ENCODE measurements around the gene TAOK2. TPM values are rescaled to one million over a fixed set of nuclear protein-coding genes. Genes with fewer than 3 reads are reported as not detected.

The TAOK2 gene
- total and polyA plus RNA-seq, 2 of the 13 experiments (the other 11 are each of a cell fraction or from before 2014, with no cell fraction given): 17.4 to 43.2 TPM

DNA sequence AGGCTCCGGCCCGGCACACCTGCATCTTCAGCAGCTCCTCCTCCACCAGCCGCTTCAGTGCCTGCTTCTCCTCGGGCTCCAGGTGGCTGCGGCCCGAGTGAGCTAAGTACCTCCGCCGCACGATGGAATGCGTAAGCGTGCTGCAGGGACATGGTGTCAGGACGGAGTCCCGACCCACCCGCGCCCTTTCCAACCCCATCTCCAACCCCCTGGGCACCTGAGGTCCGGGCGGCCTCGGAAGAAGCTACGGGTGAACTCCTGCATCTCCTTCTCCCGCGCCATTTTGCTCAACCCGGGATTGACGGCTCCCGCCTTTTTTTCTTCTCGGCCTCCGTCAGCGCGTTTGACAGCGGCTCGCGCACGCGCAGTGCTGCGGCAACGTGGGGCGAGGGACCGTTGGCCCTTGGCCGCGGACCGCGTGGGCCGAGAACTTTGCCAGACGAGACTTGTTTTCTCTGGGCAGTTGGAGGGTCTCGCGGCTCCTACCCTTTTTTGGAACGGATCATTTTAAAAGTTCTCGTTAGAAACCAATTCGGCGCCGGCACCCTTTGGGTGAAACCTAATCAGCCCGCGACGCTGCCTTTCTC is 21.7 kb downstream of the TAOK2 start, which contains the start of gene HIRIP3 (continued):
- peak; percentile 63; the same call in 1 of the 2 replicates for TF ChIP-seq ZNF17 (CRISPR knock-in tag; IDR thresholded peaks at IDR 0.05)
- peak; percentile 85; the same call in 1 of the 2 replicates for TF ChIP-seq GPN1 (CRISPR knock-in tag; IDR thresholded peaks at IDR 0.05; ENCODE audit: borderline replicate concordance)
- TF ChIP-seq NCOA5 (CRISPR knock-in tag; IDR thresholded peaks at IDR 0.05): no peak
- TF ChIP-seq SRSF9 (IDR thresholded peaks at IDR 0.05; ENCODE audit: borderline replicate concordance, insufficient read depth, low read depth, low read length, poor library complexity, severe bottlenecking): no peak
- TF ChIP-seq, protein P1, sequence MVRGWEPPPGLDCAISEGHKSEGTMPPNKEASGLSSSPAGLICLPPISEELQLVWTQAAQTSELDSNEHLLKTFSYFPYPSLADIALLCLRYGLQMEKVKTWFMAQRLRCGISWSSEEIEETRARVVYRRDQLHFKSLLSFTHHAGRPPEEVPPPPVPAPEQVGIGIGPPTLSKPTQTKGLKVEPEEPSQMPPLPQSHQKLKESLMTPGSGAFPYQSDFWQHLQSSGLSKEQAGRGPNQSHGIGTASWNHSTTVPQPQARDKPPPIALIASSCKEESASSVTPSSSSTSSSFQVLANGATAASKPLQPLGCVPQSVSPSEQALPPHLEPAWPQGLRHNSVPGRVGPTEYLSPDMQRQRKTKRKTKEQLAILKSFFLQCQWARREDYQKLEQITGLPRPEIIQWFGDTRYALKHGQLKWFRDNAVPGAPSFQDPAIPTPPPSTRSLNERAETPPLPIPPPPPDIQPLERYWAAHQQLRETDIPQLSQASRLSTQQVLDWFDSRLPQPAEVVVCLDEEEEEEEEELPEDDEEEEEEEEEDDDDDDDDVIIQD (CRISPR knock-in tag; IDR thresholded peaks at IDR 0.05; ENCODE audit: low read depth): no peak; the same call in 1 of the 2 replicates
- no peak for TF ChIP-seq ZNF292 (CRISPR knock-in tag; IDR thresholded peaks at IDR 0.05; ENCODE audit: borderline replicate concordance, low read depth)
- no peak for TF ChIP-seq SMAD9 (CRISPR knock-in tag; IDR thresholded peaks at IDR 0.05)
- peak; percentile 58; the same call in 1 of the 2 replicates for TF ChIP-seq ZFP37 (CRISPR knock-in tag; IDR thresholded peaks at IDR 0.05; ENCODE audit: borderline replicate concordance)
- TF ChIP-seq ZNF256 (CRISPR knock-in tag; conservative IDR thresholded peaks at IDR 0.05): peak; percentile 90
- peak; percentile 83; the same call in 1 of the 2 replicates for TF ChIP-seq SNAPC2 (CRISPR knock-in tag; IDR thresholded peaks at IDR 0.05)
- TF ChIP-seq KDM3A (CRISPR knock-in tag; IDR thresholded peaks at IDR 0.05; ENCODE audit: low read depth): no peak
- TF ChIP-seq ZNF75D (CRISPR knock-in tag; IDR thresholded peaks at IDR 0.05; ENCODE audit: borderline replicate concordance): peak; percentile 81; the same call in 1 of the 2 replicates
- no peak for TF ChIP-seq SKI (IDR thresholded peaks at IDR 0.05; ENCODE audit: partially characterized antibody)
- no peak for TF ChIP-seq ELF1 (CRISPR knock-in tag; IDR thresholded peaks at IDR 0.05)
- TF ChIP-seq, protein P2, sequence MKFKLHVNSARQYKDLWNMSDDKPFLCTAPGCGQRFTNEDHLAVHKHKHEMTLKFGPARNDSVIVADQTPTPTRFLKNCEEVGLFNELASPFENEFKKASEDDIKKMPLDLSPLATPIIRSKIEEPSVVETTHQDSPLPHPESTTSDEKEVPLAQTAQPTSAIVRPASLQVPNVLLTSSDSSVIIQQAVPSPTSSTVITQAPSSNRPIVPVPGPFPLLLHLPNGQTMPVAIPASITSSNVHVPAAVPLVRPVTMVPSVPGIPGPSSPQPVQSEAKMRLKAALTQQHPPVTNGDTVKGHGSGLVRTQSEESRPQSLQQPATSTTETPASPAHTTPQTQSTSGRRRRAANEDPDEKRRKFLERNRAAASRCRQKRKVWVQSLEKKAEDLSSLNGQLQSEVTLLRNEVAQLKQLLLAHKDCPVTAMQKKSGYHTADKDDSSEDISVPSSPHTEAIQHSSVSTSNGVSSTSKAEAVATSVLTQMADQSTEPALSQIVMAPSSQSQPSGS (CRISPR knock-in tag; IDR thresholded peaks at IDR 0.05): peak; percentile 33; the same call in 1 of the 2 replicates
- no peak; the same call in 1 of the 2 replicates for TF ChIP-seq GATA4 (IDR thresholded peaks at IDR 0.05; ENCODE audit: borderline replicate concordance, low read depth)
- TF ChIP-seq ZNF44 (CRISPR knock-in tag; IDR thresholded peaks at IDR 0.05): no peak
- TF ChIP-seq RBFOX2 (IDR thresholded peaks at IDR 0.05; ENCODE audit: low read depth, low read length): peak; percentile 89
- no peak for TF ChIP-seq FOSL2 (CRISPR knock-in tag; IDR thresholded peaks at IDR 0.05)
- no peak for TF ChIP-seq ZNF7 (CRISPR knock-in tag; IDR thresholded peaks at IDR 0.05)
- peak; percentile 90; the same call in 1 of the 2 replicates for TF ChIP-seq NCOA1 (CRISPR knock-in tag; IDR thresholded peaks at IDR 0.05)
- no peak for TF ChIP-seq IRF2 (CRISPR knock-in tag; IDR thresholded peaks at IDR 0.05)
- TF ChIP-seq ZNF747 (CRISPR knock-in tag; IDR thresholded peaks at IDR 0.05; ENCODE audit: borderline replicate concordance): peak; percentile 74
- TF ChIP-seq, protein P3, sequence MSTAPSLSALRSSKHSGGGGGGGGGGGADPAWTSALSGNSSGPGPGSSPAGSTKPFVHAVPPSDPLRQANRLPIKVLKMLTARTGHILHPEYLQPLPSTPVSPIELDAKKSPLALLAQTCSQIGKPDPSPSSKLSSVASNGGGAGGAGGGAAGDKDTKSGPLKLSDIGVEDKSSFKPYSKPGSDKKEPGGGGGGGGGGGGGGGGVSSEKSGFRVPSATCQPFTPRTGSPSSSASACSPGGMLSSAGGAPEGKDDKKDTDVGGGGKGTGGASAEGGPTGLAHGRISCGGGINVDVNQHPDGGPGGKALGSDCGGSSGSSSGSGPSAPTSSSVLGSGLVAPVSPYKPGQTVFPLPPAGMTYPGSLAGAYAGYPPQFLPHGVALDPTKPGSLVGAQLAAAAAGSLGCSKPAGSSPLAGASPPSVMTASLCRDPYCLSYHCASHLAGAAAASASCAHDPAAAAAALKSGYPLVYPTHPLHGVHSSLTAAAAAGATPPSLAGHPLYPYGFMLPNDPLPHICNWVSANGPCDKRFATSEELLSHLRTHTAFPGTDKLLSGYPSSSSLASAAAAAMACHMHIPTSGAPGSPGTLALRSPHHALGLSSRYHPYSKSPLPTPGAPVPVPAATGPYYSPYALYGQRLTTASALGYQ (CRISPR knock-in tag; IDR thresholded peaks at IDR 0.05): peak; percentile 34; the same call in 1 of the 2 replicates
- TF ChIP-seq ZNF232 (CRISPR knock-in tag; IDR thresholded peaks at IDR 0.05; ENCODE audit: borderline replicate concordance): peak; percentile 90
- TF ChIP-seq ZNF296 (CRISPR knock-in tag; conservative IDR thresholded peaks at IDR 0.05): peak; percentile 90
- TF ChIP-seq ZNF891 (CRISPR knock-in tag; IDR thresholded peaks at IDR 0.05): peak; percentile 53; the same call in 1 of the 2 replicates
- no peak for TF ChIP-seq ZNF264 (CRISPR knock-in tag; IDR thresholded peaks at IDR 0.05)

Measured in HepG2 (cell line).